T follicular helper cell (primary cell): ENCODE measurements around the gene GIMD1.

ENCODE experiments used
- DNase-seq: peaks from one replicate; pipeline ENCODE4 v3.0.0-alpha.2; 2020; ENCODE audit warnings: low read depth

Gene GIMD1

GRCh38 chr4:106315476-106315967 lies 53.1 kb downstream of the GIMD1 start:
- DNase-seq: no peak

DNA sequence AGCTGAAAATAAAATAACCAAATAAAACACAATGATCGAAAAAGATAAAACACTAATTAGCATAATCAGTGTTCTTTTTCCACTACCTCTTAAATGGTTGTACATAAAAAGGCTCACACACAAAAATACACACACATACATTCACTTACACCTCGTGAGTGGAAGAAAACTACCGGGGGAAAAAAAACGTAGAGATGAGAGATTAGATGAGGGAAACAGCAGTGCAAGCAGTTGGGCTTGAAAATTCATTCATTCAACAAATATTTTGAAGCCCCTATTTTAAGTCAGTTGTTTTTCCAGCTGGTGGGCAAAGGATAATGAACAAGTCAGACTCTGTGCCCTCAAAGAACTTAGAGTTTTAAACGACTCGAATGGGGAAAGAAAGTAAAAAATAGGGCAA lies 53.6 kb downstream of the GIMD1 start:
- DNase-seq: no peak

DNA sequence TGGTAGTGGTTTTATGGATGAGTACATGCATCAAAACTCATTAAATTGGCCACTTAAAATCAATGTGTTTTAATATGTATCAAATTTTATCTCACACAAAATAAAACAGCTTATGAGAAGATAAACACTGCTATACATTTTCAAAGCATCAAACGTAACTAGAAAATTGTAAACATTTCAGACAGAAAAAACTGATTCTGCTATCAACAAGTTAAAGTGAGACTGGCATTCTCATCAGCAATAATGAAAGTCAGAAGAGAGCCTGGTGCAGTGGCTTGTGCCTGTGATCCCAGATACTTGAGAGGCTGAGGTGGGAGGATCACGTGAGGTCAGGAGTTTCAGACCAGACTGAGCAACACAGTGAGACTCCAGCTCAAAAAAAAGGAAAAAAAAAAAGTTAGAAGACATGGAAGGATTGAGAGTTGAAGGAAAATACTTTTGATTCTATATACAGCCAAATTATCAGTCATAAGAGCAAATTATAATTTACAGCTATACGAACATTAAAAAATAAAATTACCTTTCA lies 55.5 kb downstream of the GIMD1 start:
- DNase-seq: no peak

DNA sequence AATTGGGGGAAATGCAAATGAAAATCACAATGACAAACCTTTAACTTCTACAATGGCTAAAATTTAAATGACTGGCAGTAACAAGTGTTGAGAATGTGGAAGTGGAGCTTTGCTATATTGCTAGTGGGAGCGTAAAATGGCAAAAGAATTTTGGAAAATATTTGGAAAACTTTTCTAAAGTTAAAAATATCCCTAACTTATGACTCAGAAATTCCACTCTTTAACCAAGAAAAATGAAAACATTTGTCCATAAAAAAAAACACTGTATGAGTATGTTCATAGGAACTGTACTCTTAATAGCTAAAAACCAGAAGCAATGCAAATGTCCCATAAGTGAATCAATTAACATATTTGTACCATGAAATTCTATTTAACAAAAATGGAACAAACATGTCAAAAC lies 56.2 kb downstream of the GIMD1 start:
- DNase-seq: no peak
